Osteocyte (in vitro differentiated cells): ENCODE measurements around the gene TLE2. TPM values are rescaled to one million over a fixed set of nuclear protein-coding genes. Genes with fewer than 3 reads are reported as not detected.

ENCODE experiments used
- DNase-seq: peaks from one replicate; pipeline ENCODE4 v3.0.0; 2021; ENCODE audit warnings: mixed read lengths; ENCODE audit not compliant: unreplicated experiment; ENCODE audit errors: extremely low spot score
- H3K27ac Mint-ChIP-seq: one replicate; pipeline ENCODE4 v1.8.0; 2021; ENCODE audit warnings: mild to moderate bottlenecking, mixed read lengths; ENCODE audit not compliant: unreplicated experiment
- H3K27me3 Mint-ChIP-seq: one replicate; pipeline ENCODE4 v1.8.0; 2021; ENCODE audit warnings: mixed read lengths; ENCODE audit not compliant: unreplicated experiment
- H3K36me3 Mint-ChIP-seq: one replicate; pipeline ENCODE4 v1.8.0; 2021; ENCODE audit warnings: mixed read lengths; ENCODE audit not compliant: unreplicated experiment
- H3K4me1 Mint-ChIP-seq: one replicate; pipeline ENCODE4 v1.8.0; 2021; ENCODE audit warnings: mixed read lengths; ENCODE audit not compliant: unreplicated experiment
- H3K4me3 Mint-ChIP-seq: one replicate; pipeline ENCODE4 v1.8.0; 2021; ENCODE audit warnings: mild to moderate bottlenecking, moderate library complexity, mixed read lengths; ENCODE audit not compliant: unreplicated experiment
- H3K9me3 Mint-ChIP-seq: one replicate; pipeline ENCODE4 v1.8.0; 2021; ENCODE audit warnings: mixed read lengths; ENCODE audit not compliant: unreplicated experiment
- total RNA-seq: library from RNA; stranded (reverse); gene quantifications from 2 replicates; pipeline ENCODE4 v1.2.1, GENCODE V29; 2021
- TF ChIP-seq, protein P1 (sequence below): fragments of 200-600 bp; sonication (generic); IDR thresholded peaks from 2 replicates; pipeline ENCODE4 v1.5.0; 2021; ENCODE audit warnings: antibody characterized with exemption, mild to moderate bottlenecking, moderate library complexity

Gene TLE2
- total RNA-seq, 1 donor from 2014 or later, result 13.2 TPM

GRCh38 chr19:3003046-3003445 is 26.0 kb downstream of the TLE2 start:
- no peak overlapping the region for H3K27ac Mint-ChIP-seq
- H3K27me3 Mint-ChIP-seq, result peaks cover 4% of the 10 kb centered on the region
- no peaks in the 10 kb centered on the region for H3K9me3 Mint-ChIP-seq
- H3K36me3 Mint-ChIP-seq, result peaks cover 2% of the 10 kb centered on the region
- H3K4me3 Mint-ChIP-seq, result no peak overlapping the region
- DNase-seq, result no peak
- TF ChIP-seq, protein P1, sequence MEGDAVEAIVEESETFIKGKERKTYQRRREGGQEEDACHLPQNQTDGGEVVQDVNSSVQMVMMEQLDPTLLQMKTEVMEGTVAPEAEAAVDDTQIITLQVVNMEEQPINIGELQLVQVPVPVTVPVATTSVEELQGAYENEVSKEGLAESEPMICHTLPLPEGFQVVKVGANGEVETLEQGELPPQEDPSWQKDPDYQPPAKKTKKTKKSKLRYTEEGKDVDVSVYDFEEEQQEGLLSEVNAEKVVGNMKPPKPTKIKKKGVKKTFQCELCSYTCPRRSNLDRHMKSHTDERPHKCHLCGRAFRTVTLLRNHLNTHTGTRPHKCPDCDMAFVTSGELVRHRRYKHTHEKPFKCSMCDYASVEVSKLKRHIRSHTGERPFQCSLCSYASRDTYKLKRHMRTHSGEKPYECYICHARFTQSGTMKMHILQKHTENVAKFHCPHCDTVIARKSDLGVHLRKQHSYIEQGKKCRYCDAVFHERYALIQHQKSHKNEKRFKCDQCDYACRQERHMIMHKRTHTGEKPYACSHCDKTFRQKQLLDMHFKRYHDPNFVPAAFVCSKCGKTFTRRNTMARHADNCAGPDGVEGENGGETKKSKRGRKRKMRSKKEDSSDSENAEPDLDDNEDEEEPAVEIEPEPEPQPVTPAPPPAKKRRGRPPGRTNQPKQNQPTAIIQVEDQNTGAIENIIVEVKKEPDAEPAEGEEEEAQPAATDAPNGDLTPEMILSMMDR, result no peak
- no peaks in the 10 kb centered on the region for H3K4me1 Mint-ChIP-seq

DNA sequence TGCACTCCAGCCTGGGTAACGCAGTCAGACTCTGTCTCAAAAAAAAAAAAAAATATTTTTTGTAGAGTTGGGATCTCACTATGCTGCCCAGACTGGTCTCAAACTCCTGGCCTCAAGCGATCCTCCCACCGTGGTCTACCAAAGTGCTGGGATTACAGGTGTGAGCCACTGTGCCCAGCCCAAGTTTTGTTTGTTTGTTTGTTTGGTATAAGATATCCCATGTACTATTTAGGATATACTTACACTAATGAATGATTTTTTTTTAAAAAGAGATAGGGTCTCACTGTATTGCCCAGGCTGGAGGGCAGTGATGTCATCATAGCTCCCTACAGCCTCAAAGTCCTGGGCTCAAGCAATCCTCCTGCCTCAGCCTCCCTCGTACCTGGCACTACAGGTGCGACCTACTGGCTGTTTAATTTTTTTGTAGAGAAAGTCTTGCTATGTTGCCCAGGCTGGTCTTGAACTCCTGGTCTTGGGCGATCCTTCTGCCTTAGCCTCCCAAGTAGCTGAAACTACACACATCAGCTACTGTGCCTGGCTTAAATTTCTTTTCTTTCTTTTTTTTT is 27.8 kb downstream of the TLE2 start:
- TF ChIP-seq, protein P1, result no peak
- no peak overlapping the region for H3K27ac Mint-ChIP-seq
- H3K27me3 Mint-ChIP-seq, result peaks cover 4% of the 10 kb centered on the region
- DNase-seq, result no peak
- no peaks in the 10 kb centered on the region for H3K9me3 Mint-ChIP-seq
- peaks cover 2% of the 10 kb centered on the region for H3K36me3 Mint-ChIP-seq
- no peaks in the 10 kb centered on the region for H3K4me1 Mint-ChIP-seq
- no peak overlapping the region for H3K4me3 Mint-ChIP-seq

DNA sequence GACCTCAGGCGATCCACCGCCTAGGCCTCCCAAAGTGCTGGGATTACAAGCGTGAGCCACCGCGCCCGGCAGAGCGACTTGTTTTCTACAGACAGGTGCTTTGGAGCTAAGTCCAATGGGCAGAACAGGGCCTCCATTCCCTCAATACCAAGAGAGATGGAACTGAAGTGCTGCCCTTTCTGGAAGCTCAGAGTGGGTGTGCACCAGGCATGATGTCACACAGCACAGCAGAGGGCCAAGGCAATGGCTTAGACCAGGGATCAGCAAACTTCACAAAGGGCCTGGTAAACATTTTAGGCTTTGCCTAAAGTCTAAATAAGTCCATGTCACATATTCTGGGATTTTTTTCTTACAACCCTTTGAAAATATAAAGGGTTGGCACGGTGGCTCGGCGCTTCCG is 30.4 kb downstream of the TLE2 start:
- Mint-ChIP-seq H3K27ac (no peak overlapping the region), H3K27me3 (peaks cover 3% of the 10 kb centered on the region), H3K9me3 (no peaks in the 10 kb centered on the region), H3K36me3 (peaks cover 2% of the 10 kb centered on the region), H3K4me1 (no peaks in the 10 kb centered on the region), H3K4me3 (no peak overlapping the region)
- TF ChIP-seq, protein P1, result no peak
- DNase-seq, result no peak

- no peaks in the 10 kb centered on the region for H3K4me1 Mint-ChIP-seq
- H3K27ac Mint-ChIP-seq, result no peak overlapping the region
- TF ChIP-seq, protein P1, result no peak
- no peaks in the 10 kb centered on the region for H3K9me3 Mint-ChIP-seq
- peaks cover 2% of the 10 kb centered on the region for H3K36me3 Mint-ChIP-seq
- H3K27me3 Mint-ChIP-seq, result peaks cover 3% of the 10 kb centered on the region
- no peak for DNase-seq
- no peak overlapping the region for H3K4me3 Mint-ChIP-seq
Measured at GRCh38 chr19:2997720-2998119, 31.4 kb downstream of the TLE2 start.

GRCh38 chr19:2994588-2995131 is 34.4 kb downstream of the TLE2 start:
- no peaks in the 10 kb centered on the region for H3K9me3 Mint-ChIP-seq
- H3K4me3 Mint-ChIP-seq, result no peak overlapping the region
- H3K27me3 Mint-ChIP-seq, result peaks cover 3% of the 10 kb centered on the region
- no peaks in the 10 kb centered on the region for H3K4me1 Mint-ChIP-seq
- no peak for DNase-seq
- peaks cover 2% of the 10 kb centered on the region for H3K36me3 Mint-ChIP-seq
- TF ChIP-seq, protein P1, result no peak
- H3K27ac Mint-ChIP-seq, result no peak overlapping the region
